Esophagus (tissue), 2 donors: ENCODE measurements around the gene KBTBD7. TPM values are rescaled to one million over a fixed set of nuclear protein-coding genes. Genes with fewer than 3 reads are reported as not detected.

Source experiments
- H3K27ac ChIP-seq, 2 donors: one replicate each; pipeline ENCODE4 v1.5.1; 2013; ENCODE audit warnings: low read depth in 2 of 2, mild to moderate bottlenecking in 2 of 2, inconsistent platforms in 1 of 2, low read length in 1 of 2, moderate library complexity in 1 of 2
- H3K27me3 ChIP-seq, 2 donors: one replicate each; pipeline ENCODE4 v1.6.1; 2013; ENCODE audit warnings: low read length in 2 of 2, control low read depth in 1 of 2, mild to moderate bottlenecking in 1 of 2; ENCODE audit not compliant: insufficient read depth in 2 of 2, control insufficient read depth in 1 of 2
- H3K36me3 ChIP-seq, 2 donors: one replicate each; pipeline ENCODE4 v1.6.1; 2013; ENCODE audit warnings: low read length in 1 of 2; ENCODE audit not compliant: control insufficient read depth in 2 of 2, insufficient read depth in 2 of 2
- H3K4me1 ChIP-seq, 2 donors: one replicate each; pipeline ENCODE4 v1.6.1; 2013; ENCODE audit warnings: low read length in 1 of 2; ENCODE audit not compliant: control insufficient read depth in 2 of 2, insufficient read depth in 2 of 2
- H3K4me3 ChIP-seq, 2 donors: one replicate each; pipeline ENCODE4 v1.5.1; 2013; ENCODE audit warnings: low read length in 2 of 2, mild to moderate bottlenecking in 2 of 2, low read depth in 1 of 2, moderate library complexity in 1 of 2
- H3K9me3 ChIP-seq, 2 donors: one replicate each; pipeline ENCODE4 v1.6.1; 2013; ENCODE audit warnings: mild to moderate bottlenecking in 2 of 2, low read depth in 1 of 2, low read length in 1 of 2, moderate library complexity in 1 of 2; ENCODE audit not compliant: control insufficient read depth in 2 of 2, insufficient read depth in 1 of 2
- WGBS, 2 donors: extraction: QIAGEN DNeasy Blood & Tissue Kit; methylation state at CpG; one replicate each; pipeline ENCODE4 v1.1.7; 2013; 5-methylcytosine and 5-hydroxymethylcytosine counted together
- polyA plus RNA-seq, 2 donors: library from polyadenylated mRNA; stranded (reverse); fragments of 200-250 nt; gene quantifications; one replicate each; pipeline ENCODE4 v1.2.3, GENCODE V29; 2013
- donor health status: healthy with polysubstance abuse.
- donor health status: Bipolar disorder and iron deficiency.

The KBTBD7 gene
- 1 to 10 TPM; 1.4 to 1.8 TPM for polyA plus RNA-seq

GRCh38 chr13:41193919-41194824 lies at the start of gene KBTBD7:
Gene KBTBD7 (minus strand): TSS chr13:41194569. CDS start chr13:41194257, 312 bp downstream.
- no peaks in the 10 kb centered on the region for H3K36me3 ChIP-seq
- peak within 1 kb of the TSS; percentile 65 to 77 for H3K4me3 ChIP-seq
- no peaks in the 10 kb centered on the region for H3K27me3 ChIP-seq
- 10 to 12% methylated on average over 61 to 66 of the region's 66 CpGs for WGBS, 2 donors
- no peaks in the 10 kb centered on the region for H3K9me3 ChIP-seq
- peaks cover 0 to 8% of the 10 kb centered on the region in 2 donors for H3K4me1 ChIP-seq
- H3K27ac ChIP-seq = peak within 1 kb of the TSS; percentile 86 to 87

GRCh38 chr13:41241626-41242025 lies 47.3 kb upstream of the KBTBD7 start:
- no peaks in the 10 kb centered on the region for H3K9me3 ChIP-seq
- WGBS, 2 donors = 91 to 92% methylated on average over 4 of the region's 4 CpGs
- no peaks in the 10 kb centered on the region for H3K27me3 ChIP-seq
- H3K4me1 ChIP-seq = peaks cover 0 to 2% of the 10 kb centered on the region in 2 donors
- H3K27ac ChIP-seq = no peak overlapping the region
- H3K4me3 ChIP-seq = no peak overlapping the region
- H3K36me3 ChIP-seq = no peaks in the 10 kb centered on the region

GRCh38 chr13:41236369-41236768 lies 42.0 kb upstream of the KBTBD7 start:
- Histone ChIP-seq H3K9me3 (no peaks in the 10 kb centered on the region), H3K4me1 (no peaks in the 10 kb centered on the region), H3K36me3 (peaks cover 0 to 2% of the 10 kb centered on the region in 2 donors), H3K4me3 (no peak overlapping the region), H3K27me3 (no peaks in the 10 kb centered on the region), H3K27ac (no peak overlapping the region)
- 65 to 87% methylated on average over 1 of the region's 1 CpG for WGBS, 2 donors

- Histone ChIP-seq H3K27me3 (no peaks in the 10 kb centered on the region), H3K4me3 (no peak overlapping the region), H3K4me1 (no peaks in the 10 kb centered on the region), H3K36me3 (peaks cover 0 to 2% of the 10 kb centered on the region in 2 donors), H3K9me3 (no peaks in the 10 kb centered on the region), H3K27ac (no peak overlapping the region)
- WGBS, 2 donors = 76 to 80% methylated on average over 4 of the region's 4 CpGs
Observed at GRCh38 chr13:41232578-41233480, 38.5 kb upstream of the KBTBD7 start.

GRCh38 chr13:41231786-41232185 lies 37.4 kb upstream of the KBTBD7 start:
- no peaks in the 10 kb centered on the region for H3K9me3 ChIP-seq
- H3K36me3 ChIP-seq = peaks cover 0 to 2% of the 10 kb centered on the region in 2 donors
- no peak overlapping the region for H3K27ac ChIP-seq
- 75 to 79% methylated on average over 3 of the region's 3 CpGs for WGBS, 2 donors
- no peak overlapping the region for H3K4me3 ChIP-seq
- no peaks in the 10 kb centered on the region for H3K4me1 ChIP-seq
- no peaks in the 10 kb centered on the region for H3K27me3 ChIP-seq

GRCh38 chr13:41231025-41231677 lies 36.8 kb upstream of the KBTBD7 start:
- WGBS, 2 donors = 83 to 89% methylated on average over 2 of the region's 2 CpGs

GRCh38 chr13:41229356-41229755 lies 35.0 kb upstream of the KBTBD7 start:
- Histone ChIP-seq H3K4me1 (no peaks in the 10 kb centered on the region), H3K27ac (no peak overlapping the region), H3K9me3 (no peaks in the 10 kb centered on the region), H3K36me3 (peaks cover 0 to 2% of the 10 kb centered on the region in 2 donors), H3K27me3 (no peaks in the 10 kb centered on the region), H3K4me3 (no peak overlapping the region)

More at GRCh38 chr13:41231025-41231677, 36.8 kb upstream of the KBTBD7 start:
- Histone ChIP-seq H3K36me3 (peaks cover 0 to 2% of the 10 kb centered on the region in 2 donors), H3K27ac (no peak overlapping the region), H3K27me3 (no peaks in the 10 kb centered on the region), H3K4me3 (no peak overlapping the region), H3K4me1 (no peaks in the 10 kb centered on the region), H3K9me3 (no peaks in the 10 kb centered on the region)

- Histone ChIP-seq H3K27ac (no peak overlapping the region), H3K36me3 (no peaks in the 10 kb centered on the region), H3K9me3 (no peaks in the 10 kb centered on the region), H3K4me1 (no peaks in the 10 kb centered on the region), H3K27me3 (no peaks in the 10 kb centered on the region), H3K4me3 (no peak overlapping the region)
- 78 to 93% methylated on average over 7 of the region's 7 CpGs for WGBS, 2 donors
Observed at GRCh38 chr13:41224113-41225110, 30.0 kb upstream of the KBTBD7 start.
